Activated T-cell treated with anti-CD3 and anti-CD28 coated beads, Interleukin-2, amount 50 U/mL, for 24 hours (primary cell): ENCODE data around the gene ATP2B2.
A peak's percentile ranks its signal among the peaks of the same experiment; 100 is the strongest.

Experiments used
- DNase-seq: peaks from one replicate; pipeline ENCODE4 v3.0.0-alpha.2; 2020
- H3K27ac Mint-ChIP-seq: 2 replicates; pipeline ENCODE4 v1.8.0; 2020; ENCODE audit warnings: mild to moderate bottlenecking, mixed read lengths
- H3K27me3 Mint-ChIP-seq: 2 replicates; pipeline ENCODE4 v1.8.0; 2020; ENCODE audit warnings: mixed read lengths
- H3K36me3 Mint-ChIP-seq: 2 replicates; pipeline ENCODE4 v1.8.0; 2020; ENCODE audit warnings: low read depth, mixed read lengths
- H3K4me1 Mint-ChIP-seq: 2 replicates; pipeline ENCODE4 v1.8.0; 2020; ENCODE audit warnings: low read depth, mixed read lengths
- H3K4me3 Mint-ChIP-seq: 2 replicates; pipeline ENCODE4 v1.8.0; 2020; ENCODE audit warnings: mild to moderate bottlenecking, moderate library complexity, mixed read lengths
- H3K9me3 Mint-ChIP-seq: 2 replicates; pipeline ENCODE4 v1.8.0; 2020; ENCODE audit warnings: mixed read lengths

ATP2B2 gene

GRCh38 chr3:10450494-10451440 is 54.6 kb downstream of the ATP2B2 start:
- peaks cover 6% of the 10 kb centered on the region for H3K27me3 Mint-ChIP-seq
- no peaks in the 10 kb centered on the region for H3K4me1 Mint-ChIP-seq
- no peaks in the 10 kb centered on the region for H3K9me3 Mint-ChIP-seq
- no peak for DNase-seq
- H3K27ac Mint-ChIP-seq: no peak overlapping the region
- no peak overlapping the region for H3K4me3 Mint-ChIP-seq
- no peaks in the 10 kb centered on the region for H3K36me3 Mint-ChIP-seq

GRCh38 chr3:10449436-10449835 is 56.0 kb downstream of the ATP2B2 start:
- Mint-ChIP-seq H3K27ac (no peak overlapping the region), H3K36me3 (no peaks in the 10 kb centered on the region), H3K9me3 (no peaks in the 10 kb centered on the region), H3K4me3 (no peak overlapping the region), H3K4me1 (peaks cover under 1% of the 10 kb centered on the region), H3K27me3 (peaks cover 6% of the 10 kb centered on the region)
- DNase-seq: no peak

GRCh38 chr3:10448544-10448943 is 56.8 kb downstream of the ATP2B2 start:
- H3K27ac Mint-ChIP-seq: no peak overlapping the region
- no peak overlapping the region for H3K4me3 Mint-ChIP-seq
- no peak for DNase-seq
- no peaks in the 10 kb centered on the region for H3K9me3 Mint-ChIP-seq
- no peaks in the 10 kb centered on the region for H3K36me3 Mint-ChIP-seq
- H3K4me1 Mint-ChIP-seq: peaks cover 2% of the 10 kb centered on the region
- H3K27me3 Mint-ChIP-seq: peaks cover 6% of the 10 kb centered on the region

- H3K36me3 Mint-ChIP-seq: no peaks in the 10 kb centered on the region
- no peaks in the 10 kb centered on the region for H3K9me3 Mint-ChIP-seq
- no peak overlapping the region for H3K4me3 Mint-ChIP-seq
- no peak overlapping the region for H3K27ac Mint-ChIP-seq
- no peak for DNase-seq
- peaks cover 6% of the 10 kb centered on the region for H3K27me3 Mint-ChIP-seq
- H3K4me1 Mint-ChIP-seq: peaks cover 2% of the 10 kb centered on the region
Measured at GRCh38 chr3:10447527-10448260, 57.7 kb downstream of the ATP2B2 start.

GRCh38 chr3:10447110-10447509 is 58.3 kb downstream of the ATP2B2 start:
- peaks cover 2% of the 10 kb centered on the region for H3K4me1 Mint-ChIP-seq
- no peak for DNase-seq
- H3K27ac Mint-ChIP-seq: no peak overlapping the region
- H3K9me3 Mint-ChIP-seq: no peaks in the 10 kb centered on the region
- H3K4me3 Mint-ChIP-seq: no peak overlapping the region
- peaks cover 6% of the 10 kb centered on the region for H3K27me3 Mint-ChIP-seq
- no peaks in the 10 kb centered on the region for H3K36me3 Mint-ChIP-seq

- peaks cover 6% of the 10 kb centered on the region for H3K27me3 Mint-ChIP-seq
- H3K9me3 Mint-ChIP-seq: no peaks in the 10 kb centered on the region
- H3K36me3 Mint-ChIP-seq: no peaks in the 10 kb centered on the region
- H3K4me1 Mint-ChIP-seq: peaks cover 2% of the 10 kb centered on the region
- DNase-seq: no peak
- no peak overlapping the region for H3K4me3 Mint-ChIP-seq
- no peak overlapping the region for H3K27ac Mint-ChIP-seq
Measured at GRCh38 chr3:10445561-10446175, 59.7 kb downstream of the ATP2B2 start.

GRCh38 chr3:10444511-10444910 is 60.9 kb downstream of the ATP2B2 start:
- Mint-ChIP-seq H3K9me3 (no peaks in the 10 kb centered on the region), H3K4me3 (no peak overlapping the region), H3K4me1 (peaks cover 3% of the 10 kb centered on the region), H3K27ac (no peak overlapping the region), H3K27me3 (no peaks in the 10 kb centered on the region), H3K36me3 (no peaks in the 10 kb centered on the region)
- DNase-seq: no peak

GRCh38 chr3:10444110-10444429 is 61.3 kb downstream of the ATP2B2 start:
- Mint-ChIP-seq H3K9me3 (no peaks in the 10 kb centered on the region), H3K27me3 (no peaks in the 10 kb centered on the region), H3K4me3 (no peak overlapping the region), H3K4me1 (peaks cover 3% of the 10 kb centered on the region), H3K27ac (no peak overlapping the region), H3K36me3 (no peaks in the 10 kb centered on the region)
- DNase-seq: no peak

- no peaks in the 10 kb centered on the region for H3K27me3 Mint-ChIP-seq
- H3K9me3 Mint-ChIP-seq: no peaks in the 10 kb centered on the region
- DNase-seq: no peak
- H3K4me1 Mint-ChIP-seq: peaks cover 5% of the 10 kb centered on the region
- no peaks in the 10 kb centered on the region for H3K36me3 Mint-ChIP-seq
- H3K27ac Mint-ChIP-seq: no peak overlapping the region
- no peak overlapping the region for H3K4me3 Mint-ChIP-seq
Measured at GRCh38 chr3:10443272-10444109, 61.9 kb downstream of the ATP2B2 start.

GRCh38 chr3:10442151-10442795 is 63.1 kb downstream of the ATP2B2 start:
- no peak overlapping the region for H3K4me3 Mint-ChIP-seq
- H3K27me3 Mint-ChIP-seq: no peaks in the 10 kb centered on the region
- H3K27ac Mint-ChIP-seq: no peak overlapping the region
- no peak for DNase-seq
- H3K9me3 Mint-ChIP-seq: no peaks in the 10 kb centered on the region
- H3K4me1 Mint-ChIP-seq: peaks cover 18% of the 10 kb centered on the region
- H3K36me3 Mint-ChIP-seq: no peaks in the 10 kb centered on the region

GRCh38 chr3:10440684-10441083 is 64.7 kb downstream of the ATP2B2 start:
- no peak overlapping the region for H3K27ac Mint-ChIP-seq

GRCh38 chr3:10438902-10439610 is 66.3 kb downstream of the ATP2B2 start:
- Mint-ChIP-seq H3K36me3 (no peaks in the 10 kb centered on the region), H3K4me3 (no peak overlapping the region), H3K27me3 (no peaks in the 10 kb centered on the region), H3K9me3 (no peaks in the 10 kb centered on the region), H3K4me1 (peaks cover 32% of the 10 kb centered on the region), H3K27ac (peak overlapping the region; percentile 23)
- DNase-seq: no peak

More at GRCh38 chr3:10440684-10441083, 64.7 kb downstream of the ATP2B2 start:
- Mint-ChIP-seq H3K36me3 (no peaks in the 10 kb centered on the region), H3K4me1 (peaks cover 29% of the 10 kb centered on the region), H3K4me3 (no peak overlapping the region), H3K27me3 (no peaks in the 10 kb centered on the region), H3K9me3 (no peaks in the 10 kb centered on the region)
- no peak for DNase-seq
